GM12878 (cell line): Measurements from ENCODE around the gene CDKN3. TPM values are rescaled to one million over a fixed set of nuclear protein-coding genes. Genes with fewer than 3 reads are reported as not detected.

Experiments used
- E2F8 ChIP-seq: fragments of 450-650 bp; IDR thresholded peaks from 2 replicates; pipeline ENCODE4 v1.6.1; 2018; ENCODE audit warnings: mild to moderate bottlenecking, low read depth, moderate library complexity; ENCODE audit not compliant: partially characterized antibody
- FOXM1 ChIP-seq: IDR thresholded peaks from 2 replicates; pipeline ENCODE4 v1.6.1; 2012; ENCODE audit warnings: low read depth, mild to moderate bottlenecking, inconsistent platforms, low read length, moderate library complexity
- RELB ChIP-seq: fragments of 450-650 bp; IDR thresholded peaks from 2 replicates; pipeline ENCODE4 v1.6.1; 2017; ENCODE audit warnings: low read depth, mild to moderate bottlenecking, moderate library complexity
- RUNX3 ChIP-seq: IDR thresholded peaks from 2 replicates; pipeline ENCODE4 v1.6.1; 2012; ENCODE audit warnings: low read length, inconsistent platforms
- TCF12 ChIP-seq: IDR thresholded peaks from 2 replicates; pipeline ENCODE4 v1.6.1; 2011; ENCODE audit warnings: low read depth, mild to moderate bottlenecking, low read length
- polyA plus RNA-seq, 11 experiments: library from polyadenylated mRNA; depleted of rRNA in 4 of 11; unstranded in 6 of 11; stranded (reverse) in 5 of 11; fragments of >200 nt; fragmentation: Nextera tagmentation in 4 of 11; fragmentation: Illumina TruSeq in 1 of 11; extraction: Ambion mirVana in 4 of 11; extraction: Trizol in 1 of 11; gene quantifications; 1 replicate in 1 of 11; 2 replicates in 10 of 11; pipeline versions ENCODE4 v1.2.1 to v1.2.3, GENCODE V29; 2011 to 2016; ENCODE audit warnings: inconsistent platforms in 2 of 11, missing spikeins in 2 of 11, low read depth in 1 of 11
- total RNA-seq, 4 experiments: library from RNA; depleted of rRNA in 3 of 4; stranded (reverse); fragments of >200 nt in 3 of 4; fragmentation: Illumina TruSeq in 1 of 4; extraction: Trizol in 1 of 4; gene quantifications; 2 replicates each; pipeline versions ENCODE4 v1.2.1 to v1.2.3, GENCODE V29; 2013 to 2021
- TF ChIP-seq, protein P1 (sequence below): fragments of 450-650 bp; formaldehyde crosslinking; IDR thresholded peaks from 2 replicates; pipeline ENCODE4 v1.5.0; 2022; ENCODE audit warnings: mild to moderate bottlenecking, missing genetic modification characterization
- TF ChIP-seq, protein P2 (sequence below): fragments of 150-350 bp; IDR thresholded peaks from 2 replicates; pipeline ENCODE4 v1.6.1; 2016; ENCODE audit warnings: low read depth, low read length
- TF ChIP-seq, protein P3 (sequence below): IDR thresholded peaks from 2 replicates; pipeline ENCODE4 v1.6.1; 2012; ENCODE audit warnings: improper control_type of control experiment, low read depth, low read length; ENCODE audit not compliant: insufficient replicate concordance

CDKN3 gene
- total and polyA plus RNA-seq, 10 of the 15 experiments (the other 5 are each of a cell fraction or from before 2014, with no cell fraction given): 54.9 to 197 (median 111) TPM

DNA sequence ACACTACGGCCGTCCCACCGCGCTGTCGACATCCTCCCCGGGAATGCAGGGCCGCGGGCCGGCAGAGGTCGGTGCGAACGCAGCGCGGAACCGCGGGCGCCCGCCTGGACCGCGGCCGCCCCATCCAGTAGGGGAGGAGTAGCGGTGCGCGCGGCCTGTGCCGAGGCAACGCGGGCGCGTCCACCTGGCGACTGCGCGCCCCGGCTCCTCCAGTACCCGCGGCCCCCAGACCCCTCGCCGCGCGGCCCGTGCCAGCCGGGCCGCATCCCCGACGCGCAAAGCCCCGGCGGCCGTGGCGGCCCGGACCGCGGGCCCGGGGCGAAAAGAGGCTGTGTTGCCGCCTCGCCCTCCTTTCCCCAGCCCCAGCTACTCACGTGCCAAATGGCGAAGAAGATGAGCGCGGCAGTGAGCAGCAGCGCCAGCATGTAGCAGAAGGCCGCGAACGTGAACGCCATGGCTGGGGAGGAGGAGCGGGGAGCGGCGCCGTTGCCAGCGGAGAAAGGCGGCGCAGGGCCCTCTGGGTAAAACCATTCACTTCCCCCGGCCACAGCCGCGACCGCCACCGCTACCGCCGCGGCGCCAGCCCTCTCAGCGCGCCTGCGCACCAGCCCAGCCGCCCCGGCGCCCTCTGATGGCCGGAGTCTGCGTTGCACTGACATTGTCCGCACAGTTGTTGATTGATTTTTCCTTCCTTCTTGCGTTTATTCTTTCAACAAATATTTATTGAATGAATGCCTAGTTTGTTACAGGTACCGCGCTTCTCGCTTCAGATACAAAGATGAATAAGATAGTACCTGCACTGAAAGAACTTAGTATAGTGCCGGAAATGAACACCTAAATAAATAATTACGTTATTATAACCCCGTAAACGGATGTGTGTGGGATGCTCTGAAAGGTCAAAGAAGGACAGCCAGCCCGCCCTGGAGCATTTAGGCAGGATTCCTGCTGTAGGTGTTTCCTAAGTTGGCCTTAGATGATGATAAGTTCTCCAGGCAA lies 44.4 kb downstream of the CDKN3 start, which contains the start of gene CNIH1 (continued):
- TF ChIP-seq, protein P1, sequence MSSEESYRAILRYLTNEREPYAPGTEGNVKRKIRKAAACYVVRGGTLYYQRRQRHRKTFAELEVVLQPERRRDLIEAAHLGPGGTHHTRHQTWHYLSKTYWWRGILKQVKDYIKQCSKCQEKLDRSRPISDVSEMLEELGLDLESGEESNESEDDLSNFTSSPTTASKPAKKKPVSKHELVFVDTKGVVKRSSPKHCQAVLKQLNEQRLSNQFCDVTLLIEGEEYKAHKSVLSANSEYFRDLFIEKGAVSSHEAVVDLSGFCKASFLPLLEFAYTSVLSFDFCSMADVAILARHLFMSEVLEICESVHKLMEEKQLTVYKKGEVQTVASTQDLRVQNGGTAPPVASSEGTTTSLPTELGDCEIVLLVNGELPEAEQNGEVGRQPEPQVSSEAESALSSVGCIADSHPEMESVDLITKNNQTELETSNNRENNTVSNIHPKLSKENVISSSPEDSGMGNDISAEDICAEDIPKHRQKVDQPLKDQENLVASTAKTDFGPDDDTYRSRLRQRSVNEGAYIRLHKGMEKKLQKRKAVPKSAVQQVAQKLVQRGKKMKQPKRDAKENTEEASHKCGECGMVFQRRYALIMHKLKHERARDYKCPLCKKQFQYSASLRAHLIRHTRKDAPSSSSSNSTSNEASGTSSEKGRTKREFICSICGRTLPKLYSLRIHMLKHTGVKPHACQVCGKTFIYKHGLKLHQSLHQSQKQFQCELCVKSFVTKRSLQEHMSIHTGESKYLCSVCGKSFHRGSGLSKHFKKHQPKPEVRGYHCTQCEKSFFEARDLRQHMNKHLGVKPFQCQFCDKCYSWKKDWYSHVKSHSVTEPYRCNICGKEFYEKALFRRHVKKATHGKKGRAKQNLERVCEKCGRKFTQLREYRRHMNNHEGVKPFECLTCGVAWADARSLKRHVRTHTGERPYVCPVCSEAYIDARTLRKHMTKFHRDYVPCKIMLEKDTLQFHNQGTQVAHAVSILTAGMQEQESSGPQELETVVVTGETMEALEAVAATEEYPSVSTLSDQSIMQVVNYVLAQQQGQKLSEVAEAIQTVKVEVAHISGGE (CRISPR knock-in tag): no peak
- TF ChIP-seq, protein P2, sequence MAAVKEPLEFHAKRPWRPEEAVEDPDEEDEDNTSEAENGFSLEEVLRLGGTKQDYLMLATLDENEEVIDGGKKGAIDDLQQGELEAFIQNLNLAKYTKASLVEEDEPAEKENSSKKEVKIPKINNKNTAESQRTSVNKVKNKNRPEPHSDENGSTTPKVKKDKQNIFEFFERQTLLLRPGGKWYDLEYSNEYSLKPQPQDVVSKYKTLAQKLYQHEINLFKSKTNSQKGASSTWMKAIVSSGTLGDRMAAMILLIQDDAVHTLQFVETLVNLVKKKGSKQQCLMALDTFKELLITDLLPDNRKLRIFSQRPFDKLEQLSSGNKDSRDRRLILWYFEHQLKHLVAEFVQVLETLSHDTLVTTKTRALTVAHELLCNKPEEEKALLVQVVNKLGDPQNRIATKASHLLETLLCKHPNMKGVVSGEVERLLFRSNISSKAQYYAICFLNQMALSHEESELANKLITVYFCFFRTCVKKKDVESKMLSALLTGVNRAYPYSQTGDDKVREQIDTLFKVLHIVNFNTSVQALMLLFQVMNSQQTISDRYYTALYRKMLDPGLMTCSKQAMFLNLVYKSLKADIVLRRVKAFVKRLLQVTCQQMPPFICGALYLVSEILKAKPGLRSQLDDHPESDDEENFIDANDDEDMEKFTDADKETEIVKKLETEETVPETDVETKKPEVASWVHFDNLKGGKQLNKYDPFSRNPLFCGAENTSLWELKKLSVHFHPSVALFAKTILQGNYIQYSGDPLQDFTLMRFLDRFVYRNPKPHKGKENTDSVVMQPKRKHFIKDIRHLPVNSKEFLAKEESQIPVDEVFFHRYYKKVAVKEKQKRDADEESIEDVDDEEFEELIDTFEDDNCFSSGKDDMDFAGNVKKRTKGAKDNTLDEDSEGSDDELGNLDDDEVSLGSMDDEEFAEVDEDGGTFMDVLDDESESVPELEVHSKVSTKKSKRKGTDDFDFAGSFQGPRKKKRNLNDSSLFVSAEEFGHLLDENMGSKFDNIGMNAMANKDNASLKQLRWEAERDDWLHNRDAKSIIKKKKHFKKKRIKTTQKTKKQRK: no peak
- no peak for TF ChIP-seq FOXM1
- TF ChIP-seq RELB: 0 out of 2 replicates have a peak, but pooled peaks have one; percentile 33
- TF ChIP-seq TCF12: peak; percentile 20; the same call in 1 of the 2 replicates
- no peak for TF ChIP-seq E2F8
- peak; percentile 75 for TF ChIP-seq RUNX3
- TF ChIP-seq, protein P3, sequence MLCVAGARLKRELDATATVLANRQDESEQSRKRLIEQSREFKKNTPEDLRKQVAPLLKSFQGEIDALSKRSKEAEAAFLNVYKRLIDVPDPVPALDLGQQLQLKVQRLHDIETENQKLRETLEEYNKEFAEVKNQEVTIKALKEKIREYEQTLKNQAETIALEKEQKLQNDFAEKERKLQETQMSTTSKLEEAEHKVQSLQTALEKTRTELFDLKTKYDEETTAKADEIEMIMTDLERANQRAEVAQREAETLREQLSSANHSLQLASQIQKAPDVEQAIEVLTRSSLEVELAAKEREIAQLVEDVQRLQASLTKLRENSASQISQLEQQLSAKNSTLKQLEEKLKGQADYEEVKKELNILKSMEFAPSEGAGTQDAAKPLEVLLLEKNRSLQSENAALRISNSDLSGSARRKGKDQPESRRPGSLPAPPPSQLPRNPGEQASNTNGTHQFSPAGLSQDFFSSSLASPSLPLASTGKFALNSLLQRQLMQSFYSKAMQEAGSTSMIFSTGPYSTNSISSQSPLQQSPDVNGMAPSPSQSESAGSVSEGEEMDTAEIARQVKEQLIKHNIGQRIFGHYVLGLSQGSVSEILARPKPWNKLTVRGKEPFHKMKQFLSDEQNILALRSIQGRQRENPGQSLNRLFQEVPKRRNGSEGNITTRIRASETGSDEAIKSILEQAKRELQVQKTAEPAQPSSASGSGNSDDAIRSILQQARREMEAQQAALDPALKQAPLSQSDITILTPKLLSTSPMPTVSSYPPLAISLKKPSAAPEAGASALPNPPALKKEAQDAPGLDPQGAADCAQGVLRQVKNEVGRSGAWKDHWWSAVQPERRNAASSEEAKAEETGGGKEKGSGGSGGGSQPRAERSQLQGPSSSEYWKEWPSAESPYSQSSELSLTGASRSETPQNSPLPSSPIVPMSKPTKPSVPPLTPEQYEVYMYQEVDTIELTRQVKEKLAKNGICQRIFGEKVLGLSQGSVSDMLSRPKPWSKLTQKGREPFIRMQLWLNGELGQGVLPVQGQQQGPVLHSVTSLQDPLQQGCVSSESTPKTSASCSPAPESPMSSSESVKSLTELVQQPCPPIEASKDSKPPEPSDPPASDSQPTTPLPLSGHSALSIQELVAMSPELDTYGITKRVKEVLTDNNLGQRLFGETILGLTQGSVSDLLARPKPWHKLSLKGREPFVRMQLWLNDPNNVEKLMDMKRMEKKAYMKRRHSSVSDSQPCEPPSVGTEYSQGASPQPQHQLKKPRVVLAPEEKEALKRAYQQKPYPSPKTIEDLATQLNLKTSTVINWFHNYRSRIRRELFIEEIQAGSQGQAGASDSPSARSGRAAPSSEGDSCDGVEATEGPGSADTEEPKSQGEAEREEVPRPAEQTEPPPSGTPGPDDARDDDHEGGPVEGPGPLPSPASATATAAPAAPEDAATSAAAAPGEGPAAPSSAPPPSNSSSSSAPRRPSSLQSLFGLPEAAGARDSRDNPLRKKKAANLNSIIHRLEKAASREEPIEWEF: peak; percentile 34
